Brain microvascular endothelial cell (primary cell): Measurements from ENCODE around the gene AP5M1.

ENCODE experiments used
- DNase-seq: peaks from one replicate; pipeline ENCODE4 v3.0.0-alpha.2; 2020
- H3K27ac ChIP-seq: fragments of 250-450 bp; sonication (Bioruptor Pico); 2 replicates; pipeline ENCODE4 v1.5.1; 2020; ENCODE audit warnings: mild to moderate bottlenecking, moderate library complexity
- H3K27me3 ChIP-seq: fragments of 250-450 bp; sonication (Bioruptor Pico); replicated peaks from 2 replicates; pipeline ENCODE4 v1.5.1; 2020; ENCODE audit warnings: mild to moderate bottlenecking
- H3K36me3 ChIP-seq: fragments of 250-450 bp; sonication (Bioruptor Pico); replicated peaks from 2 replicates; pipeline ENCODE4 v1.5.1; 2020; ENCODE audit warnings: mild to moderate bottlenecking
- H3K4me3 ChIP-seq: 2 replicates; pipeline ENCODE4 v1.5.1; 2011; ENCODE audit warnings: low read depth, mild to moderate bottlenecking, control low read depth, low read length, moderate library complexity
- CTCF ChIP-seq: IDR thresholded peaks from 2 replicates; pipeline ENCODE4 v1.5.1; 2011; ENCODE audit warnings: low read depth, mild to moderate bottlenecking, moderate library complexity, low read length, control low read depth, inconsistent platforms; ENCODE audit errors: missing control alignments
- in situ Hi-C: cut with HindIII; loops from 2 replicates; pipeline ENCODE4 v1.10.0; 2017; ENCODE audit warnings: low sequenced_read_pairs, low pct_ligation_motif_present

Gene AP5M1

GRCh38 chr14:57293866-57294837 is 25.4 kb downstream of the AP5M1 start:
- peaks cover under 1% of the 10 kb centered on the region for H3K36me3 ChIP-seq
- in situ Hi-C loops: no loop called here
- peak; percentile 25 for TF ChIP-seq CTCF
- H3K27ac ChIP-seq: no peak overlapping the region
- no peaks in the 10 kb centered on the region for H3K27me3 ChIP-seq
- no peak overlapping the region for H3K4me3 ChIP-seq
- no peak for DNase-seq

GRCh38 chr14:57295239-57295638 is 26.5 kb downstream of the AP5M1 start:
- no peak overlapping the region for H3K27ac ChIP-seq
- no peak for TF ChIP-seq CTCF
- no peak overlapping the region for H3K4me3 ChIP-seq

GRCh38 chr14:57297852-57298251 is 29.1 kb downstream of the AP5M1 start:
- in situ Hi-C loops: no loop called here

More at GRCh38 chr14:57295239-57295638, 26.5 kb downstream of the AP5M1 start:
- in situ Hi-C loops: no loop called here
- H3K36me3 ChIP-seq: no peaks in the 10 kb centered on the region
- no peak for DNase-seq
- H3K27me3 ChIP-seq: no peaks in the 10 kb centered on the region

GRCh38 chr14:57299511-57299910 is 30.7 kb downstream of the AP5M1 start:
- Histone ChIP-seq H3K36me3 (no peaks in the 10 kb centered on the region), H3K27me3 (no peaks in the 10 kb centered on the region), H3K27ac (no peak overlapping the region), H3K4me3 (no peak overlapping the region)
- no peak for TF ChIP-seq CTCF
- in situ Hi-C loops: no loop called here
- DNase-seq: no peak

More at GRCh38 chr14:57297852-57298251, 29.1 kb downstream of the AP5M1 start:
- Histone ChIP-seq H3K36me3 (no peaks in the 10 kb centered on the region), H3K27ac (no peak overlapping the region), H3K4me3 (no peak overlapping the region), H3K27me3 (no peaks in the 10 kb centered on the region)
- DNase-seq: no peak
- TF ChIP-seq CTCF: no peak

GRCh38 chr14:57302883-57303282 is 34.1 kb downstream of the AP5M1 start:
- no peak for TF ChIP-seq CTCF
- no peak for DNase-seq
- H3K4me3 ChIP-seq: no peak overlapping the region
- no peaks in the 10 kb centered on the region for H3K36me3 ChIP-seq
- no peaks in the 10 kb centered on the region for H3K27me3 ChIP-seq
- H3K27ac ChIP-seq: no peak overlapping the region
- in situ Hi-C loops: no loop called here
